Activated naive CD4-positive, alpha-beta T cell treated with anti-CD3 and anti-CD28 coated beads, Interleukin-2, amount 50 U/mL, for 16 hours (primary cell): ENCODE data around the gene ZNF678.
"Not testable (repeated sequence)": the region's sequence is repeated elsewhere in the genome, so short reads cannot be mapped to it uniquely, and the experiment has no call there.

Source experiments
- DNase-seq: peaks from one replicate; pipeline ENCODE4 v3.0.0-alpha.2; 2020

The ZNF678 gene

GRCh38 chr1:227606271-227606670 is 42.9 kb downstream of the ZNF678 start:
- not testable (repeated sequence) for DNase-seq

- DNase-seq = no peak
Observed at GRCh38 chr1:227607336-227607898, 44.1 kb downstream of the ZNF678 start.

- DNase-seq = no peak
Observed at GRCh38 chr1:227612658-227613057, 49.3 kb downstream of the ZNF678 start.

- DNase-seq = no peak
Observed at GRCh38 chr1:227613526-227613925, 50.2 kb downstream of the ZNF678 start.

GRCh38 chr1:227621211-227621610 is 57.9 kb downstream of the ZNF678 start:
- DNase-seq = no peak

- DNase-seq = no peak
Observed at GRCh38 chr1:227622739-227623475, 59.6 kb downstream of the ZNF678 start.

- DNase-seq = no peak
Observed at GRCh38 chr1:227632325-227632724, 69.0 kb downstream of the ZNF678 start.

GRCh38 chr1:227635596-227635995 is 72.2 kb downstream of the ZNF678 start:
- no peak for DNase-seq

GRCh38 chr1:227654431-227654830 is 91.1 kb downstream of the ZNF678 start:
- no peak for DNase-seq

- DNase-seq = no peak
Observed at GRCh38 chr1:227654858-227655752, 91.7 kb downstream of the ZNF678 start.

GRCh38 chr1:227661495-227661894 is 98.1 kb downstream of the ZNF678 start:
- no peak for DNase-seq

GRCh38 chr1:227662933-227663332 is 99.6 kb downstream of the ZNF678 start:
- DNase-seq = no peak

GRCh38 chr1:227666286-227666685 is 102.9 kb downstream of the ZNF678 start:
- DNase-seq = no peak

GRCh38 chr1:227673441-227673840 is 110.1 kb downstream of the ZNF678 start:
- DNase-seq = no peak

GRCh38 chr1:227685807-227686206 is 122.5 kb downstream of the ZNF678 start:
- DNase-seq = no peak

- no peak for DNase-seq
Observed at GRCh38 chr1:227697321-227697864, 134.0 kb downstream of the ZNF678 start.

GRCh38 chr1:227701631-227702030 is 138.3 kb downstream of the ZNF678 start:
- DNase-seq = not testable (repeated sequence)

GRCh38 chr1:227707846-227708245 is 144.5 kb downstream of the ZNF678 start:
- DNase-seq = no peak

- no peak for DNase-seq
Observed at GRCh38 chr1:227709451-227709850, 146.1 kb downstream of the ZNF678 start.

- not testable (repeated sequence) for DNase-seq
Observed at GRCh38 chr1:227710474-227710873, 147.1 kb downstream of the ZNF678 start.

GRCh38 chr1:227712648-227713047 is 149.3 kb downstream of the ZNF678 start:
- DNase-seq = no peak

- DNase-seq = no peak
Observed at GRCh38 chr1:227718932-227719331, 155.6 kb downstream of the ZNF678 start.

- no peak for DNase-seq
Observed at GRCh38 chr1:227723474-227723873, 160.1 kb downstream of the ZNF678 start.
